ENCODE results near the gene IFI27L1.
A peak's percentile ranks its signal among the peaks of the same experiment; 100 is the strongest.

The IFI27L1 gene

DNA sequence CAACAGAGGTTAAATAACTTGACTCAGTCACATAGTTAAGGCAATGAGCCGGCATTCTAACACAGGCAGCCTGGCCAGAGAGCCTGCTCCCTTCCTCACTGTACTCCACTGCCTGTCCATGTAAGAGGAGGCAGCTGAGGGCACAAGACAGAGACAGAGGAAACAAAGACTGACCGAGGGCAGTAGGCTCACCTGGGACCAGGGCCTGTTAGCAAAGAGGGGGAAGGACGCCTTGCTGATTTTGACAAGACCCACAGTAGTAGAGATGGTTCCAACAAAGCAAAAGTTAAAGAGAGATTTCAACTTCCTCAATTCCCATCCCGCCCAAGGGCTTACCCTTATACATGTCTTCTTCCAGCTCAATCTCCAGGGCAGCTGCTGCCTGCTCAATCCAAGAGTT lies 28.4 kb upstream of the IFI27L1 start:
- no peak for DNase-seq (ENCODE audit: low read depth)
- TF ChIP-seq, protein P1, sequence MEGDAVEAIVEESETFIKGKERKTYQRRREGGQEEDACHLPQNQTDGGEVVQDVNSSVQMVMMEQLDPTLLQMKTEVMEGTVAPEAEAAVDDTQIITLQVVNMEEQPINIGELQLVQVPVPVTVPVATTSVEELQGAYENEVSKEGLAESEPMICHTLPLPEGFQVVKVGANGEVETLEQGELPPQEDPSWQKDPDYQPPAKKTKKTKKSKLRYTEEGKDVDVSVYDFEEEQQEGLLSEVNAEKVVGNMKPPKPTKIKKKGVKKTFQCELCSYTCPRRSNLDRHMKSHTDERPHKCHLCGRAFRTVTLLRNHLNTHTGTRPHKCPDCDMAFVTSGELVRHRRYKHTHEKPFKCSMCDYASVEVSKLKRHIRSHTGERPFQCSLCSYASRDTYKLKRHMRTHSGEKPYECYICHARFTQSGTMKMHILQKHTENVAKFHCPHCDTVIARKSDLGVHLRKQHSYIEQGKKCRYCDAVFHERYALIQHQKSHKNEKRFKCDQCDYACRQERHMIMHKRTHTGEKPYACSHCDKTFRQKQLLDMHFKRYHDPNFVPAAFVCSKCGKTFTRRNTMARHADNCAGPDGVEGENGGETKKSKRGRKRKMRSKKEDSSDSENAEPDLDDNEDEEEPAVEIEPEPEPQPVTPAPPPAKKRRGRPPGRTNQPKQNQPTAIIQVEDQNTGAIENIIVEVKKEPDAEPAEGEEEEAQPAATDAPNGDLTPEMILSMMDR (conservative IDR thresholded peaks at IDR 0.05; ENCODE audit: low read depth, low read length) = no peak
- no peak overlapping the region for H3K4me3 ChIP-seq (ENCODE audit: low read depth, low read length)

- no peak for DNase-seq (ENCODE audit: low read depth)
- TF ChIP-seq, protein P1 (conservative IDR thresholded peaks at IDR 0.05; ENCODE audit: low read depth, low read length) = no peak
- no peak overlapping the region for H3K4me3 ChIP-seq (ENCODE audit: low read depth, low read length)
These were observed 26.7 kb upstream of the IFI27L1 start for GRCh38 chr14:94054401-94054800.

DNA sequence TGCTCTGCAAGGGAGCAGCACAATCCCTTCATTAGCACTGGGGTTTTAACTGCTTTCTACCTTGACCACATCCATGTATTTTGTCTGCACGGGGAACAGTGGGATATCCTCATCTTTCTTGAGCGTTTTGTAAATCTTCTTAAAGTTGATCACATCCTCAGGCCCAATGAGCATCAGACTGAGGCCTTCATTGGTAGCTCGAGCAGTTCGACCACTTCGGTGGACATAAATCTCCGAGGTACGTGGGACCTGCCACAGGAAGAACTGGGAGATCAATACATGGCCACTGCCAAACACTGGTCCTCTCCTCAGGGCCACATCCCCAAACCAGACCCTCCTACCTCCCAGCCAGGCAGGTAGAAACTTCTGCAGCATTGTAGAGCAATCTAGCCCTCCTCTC lies 26.2 kb upstream of the IFI27L1 start:
- H3K4me3 ChIP-seq (ENCODE audit: low read depth, low read length) = no peak overlapping the region
- DNase-seq (ENCODE audit: low read depth) = no peak
- TF ChIP-seq, protein P1 (conservative IDR thresholded peaks at IDR 0.05; ENCODE audit: low read depth, low read length) = no peak

- TF ChIP-seq, protein P1 (conservative IDR thresholded peaks at IDR 0.05; ENCODE audit: low read depth, low read length) = no peak
- DNase-seq (ENCODE audit: low read depth) = peak; percentile 53
- H3K4me3 ChIP-seq (ENCODE audit: low read depth, low read length) = no peak overlapping the region
These were observed 24.4 kb upstream of the IFI27L1 start for GRCh38 chr14:94056579-94057308.

DNA sequence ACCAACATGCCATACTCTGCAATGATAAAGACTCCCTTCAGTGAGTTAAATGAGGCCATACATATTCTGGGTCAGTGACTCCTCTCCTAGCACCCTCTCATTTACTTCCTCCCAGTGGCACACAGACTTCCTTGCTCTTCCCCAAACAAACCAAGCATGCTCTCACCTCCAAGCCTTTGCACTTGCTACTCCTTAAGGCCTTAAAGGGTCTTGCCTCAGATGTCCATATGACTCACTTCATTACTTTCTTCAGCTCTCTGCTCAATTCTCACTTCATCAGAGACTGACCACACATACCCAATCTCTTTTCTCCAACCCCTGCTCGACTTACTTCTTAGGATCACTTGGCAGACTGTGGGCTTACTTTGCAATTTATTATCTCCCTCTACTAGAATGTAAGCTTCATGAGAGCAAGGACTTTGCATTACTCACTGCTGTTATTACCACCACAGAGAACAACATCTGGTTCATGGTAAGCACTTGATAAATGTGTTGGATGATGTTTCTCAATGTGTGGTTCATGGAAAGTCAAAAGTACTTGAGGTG lies 22.9 kb upstream of the IFI27L1 start:
- H3K4me3 ChIP-seq (ENCODE audit: low read depth, low read length) = no peak overlapping the region
- TF ChIP-seq, protein P1 (conservative IDR thresholded peaks at IDR 0.05; ENCODE audit: low read depth, low read length) = no peak

GRCh38 chr14:94058674-94059138 lies 22.4 kb upstream of the IFI27L1 start:
- TF ChIP-seq, protein P1 (conservative IDR thresholded peaks at IDR 0.05; ENCODE audit: low read depth, low read length) = no peak
- DNase-seq (ENCODE audit: low read depth) = no peak
- no peak overlapping the region for H3K4me3 ChIP-seq (ENCODE audit: low read depth, low read length)

More for the DNA sequence above, 22.9 kb upstream of the IFI27L1 start:
- no peak for DNase-seq (ENCODE audit: low read depth)

DNA sequence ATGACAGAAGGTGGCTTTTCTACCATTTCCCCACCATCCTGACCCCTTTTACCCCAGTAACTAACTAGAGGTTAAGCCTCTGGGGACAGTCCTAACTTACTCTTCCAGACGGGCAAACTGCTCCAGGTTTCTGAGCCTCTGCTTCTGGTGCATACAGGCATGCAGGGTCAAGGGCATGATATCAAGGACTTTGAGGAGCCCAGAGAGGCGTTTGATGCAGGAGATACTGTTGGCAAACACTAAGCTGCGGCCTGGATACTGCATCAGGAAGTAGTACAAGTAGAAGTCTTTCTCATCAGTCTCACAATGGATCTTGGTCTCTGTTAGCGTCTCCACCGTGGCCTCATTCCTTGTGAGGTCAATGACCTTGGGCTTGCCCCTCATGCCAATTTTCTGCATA lies 21.1 kb upstream of the IFI27L1 start:
- H3K4me3 ChIP-seq (ENCODE audit: low read depth, low read length) = no peak overlapping the region
- no peak for DNase-seq (ENCODE audit: low read depth)
- TF ChIP-seq, protein P1 (conservative IDR thresholded peaks at IDR 0.05; ENCODE audit: low read depth, low read length) = no peak
